Loucy (cell line): ENCODE results near the gene KIF18B.

Source experiments
- H2AFZ ChIP-seq: fragments of 200-600 bp; sonication (generic); 2 replicates; pipeline ENCODE4 v1.6.0; 2016; ENCODE audit warnings: antibody characterized with exemption, mild to moderate bottlenecking, low read length, moderate library complexity
- H3F3A ChIP-seq: fragments of 200-600 bp; 2 replicates; pipeline ENCODE4 v1.6.0; 2016; ENCODE audit warnings: antibody characterized with exemption, low read depth, mild to moderate bottlenecking
- H3K27me3 ChIP-seq: fragments of 200-600 bp; sonication (generic); 2 replicates; pipeline ENCODE4 v1.6.1; 2014; ENCODE audit warnings: low read length, mild to moderate bottlenecking; ENCODE audit not compliant: insufficient read depth, poor library complexity, severe bottlenecking
- H3K36me3 ChIP-seq: fragments of 200-600 bp; sonication (generic); 2 replicates; pipeline ENCODE4 v1.6.1; 2016; ENCODE audit warnings: low read length; ENCODE audit not compliant: insufficient read depth
- H3K4me1 ChIP-seq: fragments of 200-600 bp; sonication (generic); 2 replicates; pipeline ENCODE4 v1.5.1; 2014; ENCODE audit warnings: low read length, mild to moderate bottlenecking; ENCODE audit not compliant: insufficient read depth, poor library complexity, severe bottlenecking
- H3K4me2 ChIP-seq: fragments of 200-600 bp; sonication (generic); 2 replicates; pipeline ENCODE4 v1.6.0; 2014; ENCODE audit warnings: antibody characterized with exemption, low read length, low read depth, mild to moderate bottlenecking; ENCODE audit not compliant: poor library complexity, severe bottlenecking
- H3K4me3 ChIP-seq: fragments of 200-600 bp; sonication (generic); 2 replicates; pipeline ENCODE4 v1.5.1; 2014; ENCODE audit warnings: low read length, mild to moderate bottlenecking, mixed read lengths; ENCODE audit not compliant: poor library complexity, severe bottlenecking
- H3K79me2 ChIP-seq: fragments of 200-600 bp; sonication (generic); 2 replicates; pipeline ENCODE4 v1.6.1; 2014; ENCODE audit warnings: low read length; ENCODE audit not compliant: insufficient read depth
- H3K9ac ChIP-seq: fragments of 200-600 bp; sonication (generic); 2 replicates; pipeline ENCODE4 v1.6.0; 2014; ENCODE audit warnings: mild to moderate bottlenecking, low read depth, low read length, moderate library complexity; ENCODE audit not compliant: poor library complexity, severe bottlenecking
- H3K9me2 ChIP-seq: fragments of 200-600 bp; sonication (generic); replicated peaks from 2 replicates; pipeline ENCODE4 v1.6.1; 2016; ENCODE audit warnings: low read depth, low read length, mixed read lengths
- H3K9me3 ChIP-seq: fragments of 200-600 bp; sonication (generic); 2 replicates; pipeline ENCODE4 v1.6.1; 2014; ENCODE audit warnings: mild to moderate bottlenecking, antibody characterized with exemption, low read length, low read depth; ENCODE audit not compliant: insufficient read depth
- H4K20me1 ChIP-seq: fragments of 200-600 bp; sonication (generic); 2 replicates; pipeline ENCODE4 v1.6.0; 2014; ENCODE audit warnings: antibody characterized with exemption, low read length, mild to moderate bottlenecking; ENCODE audit not compliant: insufficient read depth, poor library complexity, severe bottlenecking
- EZH2phosphoT487 ChIP-seq: fragments of 200-600 bp; IDR thresholded peaks from 2 replicates; pipeline ENCODE4 v1.6.1; 2018; ENCODE audit warnings: antibody characterized with exemption, mild to moderate bottlenecking, moderate library complexity, borderline replicate concordance
- TF ChIP-seq, protein P1 (sequence below): fragments of 200-600 bp; sonication (generic); conservative IDR thresholded peaks from 2 replicates; pipeline ENCODE4 v1.5.1; 2014; ENCODE audit warnings: mild to moderate bottlenecking, antibody characterized with exemption, low read length

KIF18B gene

DNA sequence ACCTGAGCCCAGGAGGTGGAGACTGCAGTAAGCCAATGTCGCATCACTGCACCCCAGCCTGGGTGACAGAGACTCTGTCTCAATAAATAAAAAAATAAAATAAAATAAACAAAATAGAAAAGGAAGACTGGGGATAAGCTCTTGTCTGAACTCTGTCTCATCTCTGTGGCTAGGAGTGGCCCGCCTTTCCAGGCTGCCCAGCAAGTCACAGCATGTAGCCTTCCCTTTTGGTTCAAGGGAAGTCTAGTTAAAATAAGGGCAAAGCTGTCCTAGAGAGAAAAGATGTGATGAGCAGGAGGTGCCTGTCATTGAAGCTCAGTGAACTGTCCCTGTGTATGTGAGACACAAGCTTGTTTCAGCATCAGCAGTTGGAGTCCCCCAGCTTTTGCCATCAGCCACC, 29.6 kb downstream of the KIF18B start:
- Histone ChIP-seq H3K4me1 (peaks cover 11% of the 10 kb centered on the region), H3K4me2 (no peak overlapping the region), H3K36me3 (no peaks in the 10 kb centered on the region), H4K20me1 (no peaks in the 10 kb centered on the region), H2AFZ (no peak overlapping the region), H3K9me2 (no peaks in the 10 kb centered on the region), H3F3A (no peaks in the 10 kb centered on the region), H3K4me3 (no peak overlapping the region), H3K9me3 (no peaks in the 10 kb centered on the region), H3K9ac (no peak overlapping the region), H3K27me3 (no peaks in the 10 kb centered on the region), H3K79me2 (no peaks in the 10 kb centered on the region)
- no peak for TF ChIP-seq EZH2phosphoT487
- TF ChIP-seq, protein P1, sequence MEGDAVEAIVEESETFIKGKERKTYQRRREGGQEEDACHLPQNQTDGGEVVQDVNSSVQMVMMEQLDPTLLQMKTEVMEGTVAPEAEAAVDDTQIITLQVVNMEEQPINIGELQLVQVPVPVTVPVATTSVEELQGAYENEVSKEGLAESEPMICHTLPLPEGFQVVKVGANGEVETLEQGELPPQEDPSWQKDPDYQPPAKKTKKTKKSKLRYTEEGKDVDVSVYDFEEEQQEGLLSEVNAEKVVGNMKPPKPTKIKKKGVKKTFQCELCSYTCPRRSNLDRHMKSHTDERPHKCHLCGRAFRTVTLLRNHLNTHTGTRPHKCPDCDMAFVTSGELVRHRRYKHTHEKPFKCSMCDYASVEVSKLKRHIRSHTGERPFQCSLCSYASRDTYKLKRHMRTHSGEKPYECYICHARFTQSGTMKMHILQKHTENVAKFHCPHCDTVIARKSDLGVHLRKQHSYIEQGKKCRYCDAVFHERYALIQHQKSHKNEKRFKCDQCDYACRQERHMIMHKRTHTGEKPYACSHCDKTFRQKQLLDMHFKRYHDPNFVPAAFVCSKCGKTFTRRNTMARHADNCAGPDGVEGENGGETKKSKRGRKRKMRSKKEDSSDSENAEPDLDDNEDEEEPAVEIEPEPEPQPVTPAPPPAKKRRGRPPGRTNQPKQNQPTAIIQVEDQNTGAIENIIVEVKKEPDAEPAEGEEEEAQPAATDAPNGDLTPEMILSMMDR: no peak

GRCh38 chr17:44917456-44917855, 30.1 kb downstream of the KIF18B start:
- Histone ChIP-seq H3K4me2 (no peak overlapping the region), H3K9me3 (no peaks in the 10 kb centered on the region), H3K4me1 (peaks cover 11% of the 10 kb centered on the region), H3K9ac (no peak overlapping the region), H3K4me3 (no peak overlapping the region), H3K27me3 (no peaks in the 10 kb centered on the region), H3K36me3 (no peaks in the 10 kb centered on the region), H3K9me2 (no peaks in the 10 kb centered on the region), H4K20me1 (no peaks in the 10 kb centered on the region), H2AFZ (no peak overlapping the region), H3K79me2 (no peaks in the 10 kb centered on the region), H3F3A (no peaks in the 10 kb centered on the region)
- TF ChIP-seq, protein P1: no peak
- TF ChIP-seq EZH2phosphoT487: no peak

- no peak overlapping the region for H2AFZ ChIP-seq
- no peaks in the 10 kb centered on the region for H4K20me1 ChIP-seq
- H3K9me2 ChIP-seq: no peaks in the 10 kb centered on the region
- peaks cover 11% of the 10 kb centered on the region for H3K4me1 ChIP-seq
- no peak for TF ChIP-seq EZH2phosphoT487
- TF ChIP-seq, protein P1: no peak; the same call in 1 of the 2 replicates
- no peak overlapping the region for H3K4me3 ChIP-seq
- H3K27me3 ChIP-seq: no peaks in the 10 kb centered on the region
- H3K9ac ChIP-seq: no peak overlapping the region
- H3K79me2 ChIP-seq: no peaks in the 10 kb centered on the region
- H3K4me2 ChIP-seq: no peak overlapping the region
- H3K9me3 ChIP-seq: no peaks in the 10 kb centered on the region
- no peaks in the 10 kb centered on the region for H3K36me3 ChIP-seq
- no peaks in the 10 kb centered on the region for H3F3A ChIP-seq
These were observed 30.8 kb downstream of the KIF18B start for GRCh38 chr17:44916781-44917241.
